H1 (cell line): ENCODE results near the gene CYB5R2. TPM values are rescaled to one million over a fixed set of nuclear protein-coding genes. Genes with fewer than 3 reads are reported as not detected.

ENCODE experiments used
- CTCF ChIA-PET: fragments of 300-600 bp; sonication (Branson Sonifier 250); formaldehyde crosslinking; loops from one replicate; lab custom pipeline; 2021; ENCODE audit not compliant: partially characterized antibody; lab: Charles Lee
- POLR2A ChIA-PET: fragments of 300-600 bp; sonication (Branson Sonifier 250); formaldehyde crosslinking; loops from one replicate; lab custom pipeline; 2021; ENCODE audit warnings: inconsistent platforms; ENCODE audit not compliant: partially characterized antibody; lab: Charles Lee
- DNase-seq, 2 experiments: peaks; one replicate each; pipeline versions ENCODE4 v3.0.0 to v3.0.0-alpha.2; 2010 to 2022; ENCODE audit warnings: low spot score in 2 of 2, low read depth in 1 of 2, mixed read lengths in 1 of 2
- FAIRE-seq: peaks from 2 replicates; lab custom pipeline; 2011; peaks lifted over from hg19 to GRCh38; lab: Jason Lieb, UNC
- H2AFZ ChIP-seq: 2 replicates; pipeline ENCODE4 v1.8.1; 2012; ENCODE audit warnings: low read length, inconsistent platforms
- H2AK5ac ChIP-seq: 2 replicates; pipeline ENCODE4 v1.6.1; 2013; ENCODE audit warnings: low read depth, low read length
- H2BK120ac ChIP-seq: replicated peaks from 2 replicates; pipeline ENCODE3; 2013; ENCODE audit warnings: low read depth, low read length, inconsistent platforms
- H2BK12ac ChIP-seq: 2 replicates; pipeline ENCODE4 v1.6.1; 2013; ENCODE audit warnings: low read depth, low read length
- H2BK15ac ChIP-seq: 2 replicates; pipeline ENCODE4 v1.6.1; 2013; ENCODE audit warnings: low read length
- H2BK20ac ChIP-seq: 2 replicates; pipeline ENCODE4 v1.6.1; 2013; ENCODE audit warnings: low read length
- H2BK5ac ChIP-seq: 2 replicates; pipeline ENCODE4 v1.6.1; 2013; ENCODE audit warnings: low read depth, low read length
- H3K14ac ChIP-seq: 2 replicates; pipeline ENCODE4 v1.6.1; 2013; ENCODE audit warnings: inconsistent platforms; ENCODE audit not compliant: insufficient read length
- H3K18ac ChIP-seq: 2 replicates; pipeline ENCODE4 v1.6.1; 2013; ENCODE audit warnings: low read length; ENCODE audit errors: extremely low read depth
- H3K23ac ChIP-seq: 2 replicates; pipeline ENCODE4 v1.6.1; 2013; ENCODE audit warnings: inconsistent platforms; ENCODE audit not compliant: insufficient read length
- H3K23me2 ChIP-seq: 2 replicates; pipeline ENCODE4 v1.6.1; 2013; ENCODE audit warnings: low read depth, low read length
- H3K27ac ChIP-seq: 2 replicates; pipeline ENCODE4 v1.6.1; 2011; ENCODE audit warnings: low read depth, low read length, inconsistent platforms
- H3K27me3 ChIP-seq, 4 experiments: replicated peaks in 1 of 4; 1 replicate in 1 of 4; 2 replicates in 3 of 4; pipeline versions ENCODE4 v1.6.1 to v1.8.1; 2011 to 2013; ENCODE audit warnings: low read length in 3 of 4, mild to moderate bottlenecking in 3 of 4, inconsistent platforms in 2 of 4, mixed read lengths in 2 of 4, moderate library complexity in 1 of 4; ENCODE audit not compliant: control insufficient read depth in 3 of 4, insufficient read depth in 3 of 4; ENCODE audit errors: extremely low read depth in 1 of 4
- H3K36me3 ChIP-seq, 4 experiments: 2 replicates each; pipeline versions ENCODE4 v1.6.1 to v1.8.1; 2011 to 2013; ENCODE audit warnings: mild to moderate bottlenecking in 4 of 4, low read length in 3 of 4, moderate library complexity in 2 of 4, control low read depth in 1 of 4, inconsistent platforms in 1 of 4; ENCODE audit not compliant: insufficient read depth in 4 of 4, control insufficient read depth in 2 of 4
- H3K4ac ChIP-seq: replicated peaks from 2 replicates; pipeline ENCODE3; 2013; ENCODE audit warnings: low read length, low read depth, mixed read lengths, inconsistent platforms; ENCODE audit not compliant: insufficient read length
- H3K4me1 ChIP-seq, 4 experiments: replicated peaks in 1 of 4; 1 replicate in 1 of 4; 2 replicates in 3 of 4; pipeline versions ENCODE4 v1.6.1 to v1.8.1; 2011 to 2013; ENCODE audit warnings: low read length in 3 of 4, inconsistent platforms in 2 of 4, mixed read lengths in 1 of 4; ENCODE audit not compliant: insufficient read depth in 4 of 4, control insufficient read depth in 3 of 4
- H3K4me2 ChIP-seq, 2 experiments: 2 replicates each; pipeline versions ENCODE4 v1.6.1 to v1.8.1; 2011 to 2013; ENCODE audit warnings: low read depth in 2 of 2, low read length in 2 of 2, control low read depth in 1 of 2, inconsistent platforms in 1 of 2, mild to moderate bottlenecking in 1 of 2; ENCODE audit not compliant: insufficient read depth in 1 of 2
- H3K4me3 ChIP-seq, 4 experiments: fragments of 200-600, 300-600 bp in 1 of 4; sonication (generic), shearing (Covaris generic), sonication (Bioruptor Twin) in 1 of 4; 2 replicates each; pipeline versions ENCODE4 v1.5.1 to v1.8.1; 2011 to 2016; ENCODE audit warnings: low read length in 4 of 4, low read depth in 3 of 4, control low read depth in 2 of 4, inconsistent platforms in 2 of 4, mild to moderate bottlenecking in 2 of 4, mixed read lengths in 1 of 4, moderate library complexity in 1 of 4; ENCODE audit not compliant: insufficient read depth in 2 of 4; ENCODE audit errors: extremely low read depth in 1 of 4
- H3K56ac ChIP-seq: replicated peaks from 2 replicates; pipeline ENCODE3; 2013; ENCODE audit warnings: low read depth, mild to moderate bottlenecking, mixed read lengths, low read length, inconsistent platforms; ENCODE audit not compliant: insufficient read length
- H3K79me1 ChIP-seq: 2 replicates; pipeline ENCODE4 v1.6.1; 2013; ENCODE audit warnings: low read depth, low read length, control low read depth
- H3K79me2 ChIP-seq, 2 experiments: 2 replicates each; pipeline versions ENCODE4 v1.6.1 to v1.8.1; 2012 to 2013; ENCODE audit warnings: low read length in 2 of 2, mild to moderate bottlenecking in 2 of 2, inconsistent platforms in 1 of 2; ENCODE audit not compliant: insufficient read depth in 2 of 2, control insufficient read depth in 1 of 2
- H3K9ac ChIP-seq, 4 experiments: replicated peaks in 1 of 4; 1 replicate in 1 of 4; 2 replicates in 3 of 4; pipeline versions ENCODE4 v1.6.1 to v1.8.1; 2011 to 2013; ENCODE audit warnings: low read depth in 3 of 4, low read length in 3 of 4, control low read depth in 2 of 4, mild to moderate bottlenecking in 2 of 4, moderate library complexity in 2 of 4, inconsistent platforms in 1 of 4; ENCODE audit errors: extremely low read depth in 1 of 4
- H3K9me3 ChIP-seq, 2 experiments: 2 replicates each; pipeline versions ENCODE4 v1.6.1 to v1.8.1; 2012 to 2013; ENCODE audit warnings: mild to moderate bottlenecking in 2 of 2, moderate library complexity in 2 of 2, control low read depth in 1 of 2, inconsistent platforms in 1 of 2, low read depth in 1 of 2, low read length in 1 of 2, mixed read lengths in 1 of 2; ENCODE audit not compliant: insufficient read depth in 2 of 2
- H4K20me1 ChIP-seq, 2 experiments: replicated peaks in 1 of 2; 2 replicates each; pipeline versions ENCODE3 to v1.8.1; 2011 to 2013; ENCODE audit warnings: inconsistent platforms in 2 of 2, low read length in 2 of 2, mild to moderate bottlenecking in 1 of 2; ENCODE audit not compliant: insufficient read depth in 2 of 2, control insufficient read depth in 1 of 2
- H4K5ac ChIP-seq: 2 replicates; pipeline ENCODE4 v1.6.1; 2013; ENCODE audit warnings: low read length, low read depth, mixed read lengths, inconsistent platforms; ENCODE audit not compliant: insufficient read length
- H4K8ac ChIP-seq: 2 replicates; pipeline ENCODE4 v1.8.0; 2013; ENCODE audit warnings: mild to moderate bottlenecking, moderate library complexity, low read length, inconsistent platforms; ENCODE audit not compliant: insufficient read depth; ENCODE audit errors: extremely low read depth
- H4K91ac ChIP-seq: replicated peaks from 2 replicates; pipeline ENCODE3; 2013; ENCODE audit warnings: low read length, mixed read lengths, inconsistent platforms; ENCODE audit not compliant: insufficient read length
- BACH1 ChIP-seq: IDR thresholded peaks from 2 replicates; pipeline ENCODE4 v1.6.1; 2012; ENCODE audit warnings: low read length, improper control_type of control experiment
- CTBP2 ChIP-seq: IDR thresholded peaks from 2 replicates; pipeline ENCODE4 v1.7.0; 2011; ENCODE audit warnings: borderline replicate concordance, mild to moderate bottlenecking, moderate library complexity, mixed read lengths, low read length; ENCODE audit not compliant: insufficient read depth, insufficient read length
- EGR1 ChIP-seq: IDR thresholded peaks from 2 replicates; pipeline ENCODE4 v1.6.1; 2011; ENCODE audit warnings: low read depth, low read length, borderline replicate concordance
- HDAC2 ChIP-seq, 2 experiments: fragments of 300-600 bp in 1 of 2; sonication (generic) in 1 of 2; IDR thresholded peaks; 2 replicates each; pipeline ENCODE4 v1.6.1; 2011 to 2012; ENCODE audit warnings: low read depth in 2 of 2, low read length in 2 of 2, mild to moderate bottlenecking in 2 of 2, moderate library complexity in 2 of 2, borderline replicate concordance in 1 of 2, inconsistent platforms in 1 of 2
- KDM1A ChIP-seq: fragments of 200-600, 300-600 bp; sonication (generic); IDR thresholded peaks from 2 replicates; pipeline ENCODE4 v1.7.1; 2016; ENCODE audit warnings: mild to moderate bottlenecking, low read length, borderline replicate concordance
- PHF8 ChIP-seq: fragments of 200-600 bp; sonication (generic); conservative IDR thresholded peaks from 2 replicates; pipeline ENCODE4 v1.7.1; 2012; ENCODE audit warnings: low read depth, mild to moderate bottlenecking, inconsistent platforms, low read length, moderate library complexity
- RBBP5 ChIP-seq: IDR thresholded peaks from 2 replicates; pipeline ENCODE4 v1.7.1; 2012; ENCODE audit warnings: low read depth, mild to moderate bottlenecking, inconsistent platforms, low read length, moderate library complexity, borderline replicate concordance
- SAP30 ChIP-seq: fragments of 300-600 bp; sonication (generic); IDR thresholded peaks from 2 replicates; pipeline ENCODE4 v1.7.1; 2012; ENCODE audit warnings: low read length, moderate library complexity, mild to moderate bottlenecking, inconsistent platforms; ENCODE audit not compliant: insufficient read depth, insufficient replicate concordance
- SP1 ChIP-seq: IDR thresholded peaks from 2 replicates; pipeline ENCODE4 v1.6.1; 2011; ENCODE audit warnings: low read depth, low read length
- YY1 ChIP-seq: IDR thresholded peaks from 2 replicates; pipeline ENCODE4 v1.6.1; 2011; ENCODE audit warnings: low read depth, mild to moderate bottlenecking, low read length
- WGBS, 2 experiments: shearing (Covaris generic) in 1 of 2; methylation state at CpG; one replicate each; pipeline versions ENCODE4 v1.1.6 to v1.1.7; 2013 to 2015; ENCODE audit warnings: low lambda C conversion rate in 2 of 2, mixed read lengths in 2 of 2, inconsistent platforms in 1 of 2, low coverage in 1 of 2, missing lambda C conversion rate in 1 of 2; ENCODE audit not compliant: insufficient replicate concordance in 2 of 2, insufficient coverage in 1 of 2, insufficient read length in 1 of 2; ENCODE audit errors: extremely low coverage in 1 of 2, missing lambda C conversion rate in 1 of 2; 5-methylcytosine and 5-hydroxymethylcytosine counted together
- polyA plus RNA-seq, 7 experiments: library from polyadenylated mRNA; depleted of rRNA in 3 of 7; stranded (reverse) in 5 of 7; unstranded in 2 of 7; fragments of >200 nt in 5 of 7; fragments of 200-250 nt in 2 of 7; gene quantifications; 1 replicate in 5 of 7; 2 replicates in 1 of 7; 4 replicates in 1 of 7; pipeline versions ENCODE4 v1.2.1 to v1.2.3, GENCODE V29; 2011 to 2013; ENCODE audit warnings: missing spikeins in 2 of 7, mixed read lengths in 2 of 7
- total RNA-seq: library from RNA; stranded (reverse); fragmentation: NEBNext Ultra II Directional; extraction: Animal tissue kit (Norgen Biotek cat#: 25700); gene quantifications from 2 replicates; pipeline ENCODE4 v1.2.1, GENCODE V29; 2021

CYB5R2 gene
- total and polyA plus RNA-seq, 2 of the 8 experiments (the other 6 are each of a cell fraction or from before 2014, with no cell fraction given) = 53.0 to 55.9 TPM

DNA sequence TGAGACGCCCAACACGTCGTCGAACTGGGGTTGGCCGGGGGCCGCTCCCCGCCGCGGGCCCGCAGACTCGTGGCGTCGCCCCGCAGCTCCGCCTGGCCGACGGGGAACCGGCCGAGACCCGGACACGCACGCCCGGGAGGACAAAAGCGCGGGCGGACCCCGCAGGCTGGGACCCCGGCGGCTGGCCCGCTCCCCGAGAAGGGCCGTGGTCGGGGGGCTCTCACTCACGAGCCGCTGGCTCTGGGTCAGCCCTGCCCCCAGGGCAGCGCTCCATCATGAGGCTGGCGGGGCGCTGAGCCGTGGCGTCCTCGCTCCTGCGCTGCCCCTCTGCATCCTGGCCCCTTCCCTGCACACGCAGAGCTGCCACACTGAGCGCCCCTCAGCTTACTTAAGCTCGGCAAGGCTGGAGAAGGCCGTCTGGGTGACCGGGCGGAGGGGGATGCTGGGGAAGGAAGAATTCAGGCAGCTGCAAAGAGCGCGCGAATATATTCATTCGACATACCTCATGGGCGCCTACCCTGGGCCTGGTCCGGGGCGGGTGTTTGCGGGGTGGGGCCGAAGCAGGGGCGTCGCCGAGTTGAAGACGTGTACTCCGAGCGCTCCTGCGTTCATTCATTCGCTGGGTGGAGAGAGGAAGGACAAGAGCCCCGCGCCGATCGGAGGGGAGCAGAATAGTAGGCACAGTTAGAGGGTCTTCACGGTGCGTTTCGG is 579 bp upstream of the CYB5R2 start:
- Histone ChIP-seq H4K5ac (peak overlapping the region; percentile 95), H3K79me2 (no peaks in the 10 kb centered on the region), H3K56ac (peak overlapping the region; percentile 73), H3K4me3 (peak overlapping the region; percentile 59 to 94 (median 66)), H3K9ac (peak overlapping the region; percentile 41 to 84 (median 68)), H2BK15ac (peak overlapping the region; percentile 61; the same call in 1 of the 2 replicates), H4K8ac (peak overlapping the region; percentile 97; the same call in 1 of the 2 replicates), H3K79me1 (peaks cover 2% of the 10 kb centered on the region; the same call in 1 of the 2 replicates), H3K4me2 (peak overlapping the region; percentile 90 to 92), H2BK120ac (no peak overlapping the region), H3K4ac (peak overlapping the region; percentile 66), H3K36me3 (peaks cover 2 to 9% (median 3%) of the 10 kb centered on the region in 4 experiments; a peak in 5 of 8 replicates), H3K27me3 (no peaks in the 10 kb centered on the region), H2AK5ac (no peak overlapping the region), H4K91ac (peak overlapping the region; percentile 64), H3K23me2 (peaks cover 16% of the 10 kb centered on the region; the same call in 1 of the 2 replicates), H2BK20ac (no peak overlapping the region), H2AFZ (peak overlapping the region; percentile 68), H3K27ac (peak overlapping the region; percentile 73; the same call in 1 of the 2 replicates), H3K23ac (no peak overlapping the region), H4K20me1 (no peaks in the 10 kb centered on the region), H3K9me3 (no peaks in the 10 kb centered on the region), H2BK12ac (peak overlapping the region; percentile 90; the same call in 1 of the 2 replicates), H3K14ac (no peak overlapping the region), H2BK5ac (peak overlapping the region; percentile 78), H3K18ac (peak overlapping the region; percentile 90), H3K4me1 (peaks cover 2 to 10% (median 4%) of the 10 kb centered on the region in 4 experiments; a peak in 5 of 7 replicates)
- DNase-seq (peak in 1 of 2 experiments; percentile 82), FAIRE-seq (no peak)
- ChIA-PET POLR2A (interaction anchor here (0.8 to 2.2 kb wide), 9 partner anchors 8 to 102 kb away, joined by 3 to 14 read pairs (median 4); no protein-coding TSS in a partner anchor), CTCF (interaction anchor here (0.9 to 1.7 kb wide), 6 partner anchors 14 to 232 kb away, joined by 3 to 9 read pairs (median 3); no protein-coding TSS in a partner anchor)
- WGBS, 2 experiments = 2% methylated on average over 58 of the region's 72 CpGs; no CpG with 5 or more reads in 1 of the 2 experiments
- TF ChIP-seq HDAC2 (IDR thresholded peaks at IDR 0.05; ENCODE audit: borderline replicate concordance in 1 of 2, low read depth in 2 of 2, low read length in 2 of 2) (0 out of 4 replicates have a peak, but pooled peaks of 1 of the 2 experiments have one; percentile 48), SP1 (no peak), RBBP5 (no peak; the same call in 1 of the 2 replicates), CTBP2 (no peak), PHF8 (peak; percentile 80), EGR1 (no peak), BACH1 (no peak), YY1 (0 out of 2 replicates have a peak, but pooled peaks have one; percentile 26), KDM1A (no peak), SAP30 (peak; percentile 52)
